DND-41 (cell line): Measurements from ENCODE around the gene DPF3.

Source experiments
- ATAC-seq: fragments of 200-7000 bp; cut with Tn5 transposase; 3 replicates; pipeline ENCODE4 v1.9.1; 2021; ENCODE audit warnings: low read depth; ENCODE audit not compliant: insufficient read depth
- DNase-seq: peaks from one replicate; pipeline ENCODE4 v3.0.0-alpha.2; 2020
- H2AFZ ChIP-seq: 2 replicates; pipeline ENCODE4 v1.6.0; 2012; ENCODE audit warnings: low read depth, low read length
- H3K27ac ChIP-seq: 2 replicates; pipeline ENCODE4 v1.5.1; 2012; ENCODE audit warnings: low read length, inconsistent platforms
- H3K27me3 ChIP-seq: fragments of 200-600 bp; sonication (generic); 2 replicates; pipeline ENCODE4 v1.6.0; 2012; ENCODE audit warnings: low read length, mild to moderate bottlenecking, inconsistent platforms; ENCODE audit not compliant: insufficient read depth, poor library complexity
- H3K36me3 ChIP-seq: 2 replicates; pipeline ENCODE4 v1.5.1; 2012; ENCODE audit warnings: low read length, inconsistent platforms; ENCODE audit not compliant: insufficient read depth
- H3K4me1 ChIP-seq: 2 replicates; pipeline ENCODE4 v1.5.1; 2012; ENCODE audit warnings: mild to moderate bottlenecking, low read length; ENCODE audit not compliant: insufficient read depth
- H3K4me2 ChIP-seq: 2 replicates; pipeline ENCODE4 v1.6.0; 2012; ENCODE audit warnings: mild to moderate bottlenecking, moderate library complexity, low read length, inconsistent platforms; ENCODE audit not compliant: insufficient read depth
- H3K4me3 ChIP-seq, 2 experiments: fragments of 200-600 bp in 1 of 2; shearing (Covaris generic) in 1 of 2; 2 replicates each; pipeline ENCODE4 v1.5.1; 2012 to 2016; ENCODE audit warnings: inconsistent platforms in 2 of 2, low read length in 2 of 2, mild to moderate bottlenecking in 2 of 2, low read depth in 1 of 2, moderate library complexity in 1 of 2
- H3K79me2 ChIP-seq: 2 replicates; pipeline ENCODE4 v1.6.0; 2012; ENCODE audit warnings: low read length, inconsistent platforms; ENCODE audit not compliant: insufficient read depth
- H3K9ac ChIP-seq: 2 replicates; pipeline ENCODE4 v1.6.0; 2012; ENCODE audit warnings: low read depth, mild to moderate bottlenecking, inconsistent platforms, low read length, moderate library complexity
- H3K9me3 ChIP-seq: 2 replicates; pipeline ENCODE4 v1.5.1; 2012; ENCODE audit warnings: low read length, moderate library complexity, mild to moderate bottlenecking, inconsistent platforms; ENCODE audit not compliant: insufficient read depth, severe bottlenecking
- H4K20me1 ChIP-seq: 2 replicates; pipeline ENCODE4 v1.6.0; 2012; ENCODE audit warnings: low read length; ENCODE audit not compliant: insufficient read depth
- EZH2 ChIP-seq: IDR thresholded peaks from 3 replicates; pipeline ENCODE4 v1.6.1; 2012; ENCODE audit warnings: borderline replicate concordance, low read depth, mild to moderate bottlenecking, moderate library complexity, low read length, inconsistent platforms; ENCODE audit not compliant: severe bottlenecking
- TF ChIP-seq, protein P1 (sequence below): IDR thresholded peaks from 2 replicates; pipeline ENCODE4 v1.5.1; 2012; ENCODE audit warnings: borderline replicate concordance, low read length, moderate library complexity, mild to moderate bottlenecking; ENCODE audit not compliant: poor library complexity, severe bottlenecking; ENCODE audit errors: extremely low read depth

DPF3 gene

DNA sequence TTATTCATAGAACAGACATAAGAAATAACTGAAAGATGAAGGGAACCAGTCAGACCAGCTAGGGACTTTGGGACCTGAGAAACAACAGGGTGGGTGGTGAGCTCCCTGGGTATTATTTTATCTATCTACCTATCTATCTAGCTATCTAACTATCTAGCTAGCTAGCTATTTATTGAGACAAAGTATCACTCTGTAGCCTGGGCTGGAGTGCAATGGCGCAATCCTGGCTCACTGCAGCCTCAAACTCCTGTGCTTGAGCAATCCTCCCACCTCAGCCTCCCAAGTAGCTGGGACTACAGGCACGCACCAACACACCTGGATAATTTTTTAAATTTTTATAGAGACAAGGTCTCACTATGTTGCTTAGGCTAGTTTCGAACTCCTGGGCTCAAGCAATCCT, 127.6 kb downstream of the DPF3 start:
- H3K4me3 ChIP-seq: no peak overlapping the region
- TF ChIP-seq, protein P1, sequence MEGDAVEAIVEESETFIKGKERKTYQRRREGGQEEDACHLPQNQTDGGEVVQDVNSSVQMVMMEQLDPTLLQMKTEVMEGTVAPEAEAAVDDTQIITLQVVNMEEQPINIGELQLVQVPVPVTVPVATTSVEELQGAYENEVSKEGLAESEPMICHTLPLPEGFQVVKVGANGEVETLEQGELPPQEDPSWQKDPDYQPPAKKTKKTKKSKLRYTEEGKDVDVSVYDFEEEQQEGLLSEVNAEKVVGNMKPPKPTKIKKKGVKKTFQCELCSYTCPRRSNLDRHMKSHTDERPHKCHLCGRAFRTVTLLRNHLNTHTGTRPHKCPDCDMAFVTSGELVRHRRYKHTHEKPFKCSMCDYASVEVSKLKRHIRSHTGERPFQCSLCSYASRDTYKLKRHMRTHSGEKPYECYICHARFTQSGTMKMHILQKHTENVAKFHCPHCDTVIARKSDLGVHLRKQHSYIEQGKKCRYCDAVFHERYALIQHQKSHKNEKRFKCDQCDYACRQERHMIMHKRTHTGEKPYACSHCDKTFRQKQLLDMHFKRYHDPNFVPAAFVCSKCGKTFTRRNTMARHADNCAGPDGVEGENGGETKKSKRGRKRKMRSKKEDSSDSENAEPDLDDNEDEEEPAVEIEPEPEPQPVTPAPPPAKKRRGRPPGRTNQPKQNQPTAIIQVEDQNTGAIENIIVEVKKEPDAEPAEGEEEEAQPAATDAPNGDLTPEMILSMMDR: no peak
- no peak for TF ChIP-seq EZH2
- peaks cover 14% of the 10 kb centered on the region for H3K9me3 ChIP-seq
- H3K4me1 ChIP-seq: no peaks in the 10 kb centered on the region
- no peak overlapping the region for H3K4me2 ChIP-seq
- no peak overlapping the region for H3K27ac ChIP-seq
- H2AFZ ChIP-seq: no peak overlapping the region
- H3K36me3 ChIP-seq: no peaks in the 10 kb centered on the region
- no peaks in the 10 kb centered on the region for H3K27me3 ChIP-seq
- no peak for DNase-seq
- no peak for ATAC-seq
- H4K20me1 ChIP-seq: no peaks in the 10 kb centered on the region
- no peaks in the 10 kb centered on the region for H3K79me2 ChIP-seq
- H3K9ac ChIP-seq: no peak overlapping the region

DNA sequence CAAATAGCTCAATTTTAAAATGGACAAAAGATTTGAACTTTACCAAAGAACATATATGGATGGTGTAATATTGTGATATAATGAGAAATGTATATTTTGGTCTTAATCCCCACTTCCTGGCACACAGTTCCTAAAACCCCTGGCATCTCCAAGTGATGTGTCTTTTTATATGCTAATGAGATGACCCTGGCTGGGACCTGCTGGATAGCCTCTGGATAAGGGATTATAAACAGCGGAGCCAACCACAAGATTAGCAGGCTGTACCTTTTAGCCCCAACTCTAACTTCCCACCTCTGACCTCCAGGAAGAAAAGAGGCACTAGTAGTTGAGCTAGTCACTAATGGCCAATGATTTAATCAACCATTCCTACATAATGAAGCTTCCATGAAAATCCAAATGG, 130.0 kb downstream of the DPF3 start:
- TF ChIP-seq, protein P1: no peak
- TF ChIP-seq EZH2: no peak
- no peak overlapping the region for H3K27ac ChIP-seq
- H3K4me3 ChIP-seq: no peak overlapping the region
- no peaks in the 10 kb centered on the region for H3K4me1 ChIP-seq
- no peaks in the 10 kb centered on the region for H3K79me2 ChIP-seq
- no peak overlapping the region for H3K4me2 ChIP-seq
- no peaks in the 10 kb centered on the region for H3K27me3 ChIP-seq
- no peak overlapping the region for H3K9ac ChIP-seq
- no peaks in the 10 kb centered on the region for H3K36me3 ChIP-seq
- no peak for DNase-seq
- H3K9me3 ChIP-seq: peaks cover 31% of the 10 kb centered on the region
- H2AFZ ChIP-seq: no peak overlapping the region
- ATAC-seq: no peak
- no peaks in the 10 kb centered on the region for H4K20me1 ChIP-seq

DNA sequence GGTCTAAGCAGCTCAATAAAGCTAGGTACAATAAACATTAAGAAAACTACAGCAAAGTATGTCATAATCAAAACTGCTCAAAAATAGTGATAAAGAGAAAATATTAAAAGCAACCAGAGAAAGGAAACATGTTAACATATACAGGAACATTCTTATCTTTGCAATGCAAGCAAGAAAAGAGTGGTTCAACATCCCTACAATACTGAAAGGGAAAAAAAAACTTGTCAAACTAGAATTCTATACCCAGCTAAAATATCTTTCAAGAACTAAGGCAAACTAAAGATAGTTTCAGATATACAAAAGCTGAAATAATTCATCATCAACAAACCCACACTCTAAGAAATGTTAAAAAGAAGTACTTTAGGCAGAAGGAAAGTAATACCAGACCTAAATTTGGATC, 134.2 kb downstream of the DPF3 start:
- DNase-seq (no peak), ATAC-seq (no peak)
- H3K36me3 ChIP-seq: no peaks in the 10 kb centered on the region

More for the DNA sequence above, 134.2 kb downstream of the DPF3 start:
- Histone ChIP-seq H3K9me3 (peaks cover 20% of the 10 kb centered on the region), H3K4me3 (no peak overlapping the region), H3K27me3 (no peaks in the 10 kb centered on the region), H4K20me1 (no peaks in the 10 kb centered on the region), H3K9ac (no peak overlapping the region), H3K4me2 (no peak overlapping the region), H3K4me1 (no peaks in the 10 kb centered on the region), H3K79me2 (no peaks in the 10 kb centered on the region), H3K27ac (no peak overlapping the region), H2AFZ (no peak overlapping the region)
- TF ChIP-seq, protein P1: no peak
- TF ChIP-seq EZH2: no peak
